Measurements from ENCODE around the gene CD58.
A peak's percentile ranks its signal among the peaks of the same experiment; 100 is the strongest.

Gene CD58

DNA sequence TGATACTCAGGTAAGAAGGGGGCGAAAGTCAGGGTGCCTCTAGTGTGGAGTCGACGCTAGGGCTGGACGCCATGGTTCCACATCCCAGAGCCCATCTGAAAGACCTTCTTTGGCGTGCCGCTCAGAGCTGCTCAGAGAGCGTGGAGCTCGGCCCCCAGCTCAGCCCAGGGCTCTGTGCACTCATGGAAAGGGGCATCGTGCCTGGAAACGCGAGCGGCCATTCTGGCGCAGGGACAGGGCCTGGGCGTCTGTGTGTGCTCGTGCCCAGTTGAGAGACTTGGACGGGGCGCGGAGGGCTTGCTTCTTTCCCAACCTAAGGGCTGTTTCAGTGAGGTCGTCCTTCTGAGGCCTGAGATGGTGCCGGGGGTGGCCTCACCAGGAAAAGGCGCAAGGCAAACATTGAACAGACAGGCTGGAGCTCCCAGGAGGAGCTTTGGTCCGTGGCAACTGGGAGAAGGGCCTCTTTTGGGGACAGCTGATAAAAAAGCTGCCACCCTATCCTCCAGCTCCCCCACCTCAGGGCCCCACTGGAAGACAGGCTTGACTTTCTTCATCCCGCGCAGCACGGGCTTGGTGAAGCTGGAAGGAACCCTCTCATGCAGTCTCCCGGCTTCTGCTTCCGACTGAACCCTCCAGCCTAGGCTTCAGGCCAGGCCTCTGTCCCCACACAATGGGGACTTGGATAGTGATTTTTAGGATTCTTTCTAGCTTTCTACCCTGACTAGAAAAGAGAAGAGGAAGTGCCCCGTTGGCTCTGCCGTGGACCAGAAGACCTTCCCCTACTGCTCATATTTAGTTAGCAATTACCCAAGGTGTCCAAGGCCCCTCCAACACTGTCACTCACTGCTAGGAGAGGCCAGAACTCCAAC is 77.1 kb downstream of the CD58 start:
- no peak for DNase-seq (ENCODE audit: low read depth, low spot score)

DNA sequence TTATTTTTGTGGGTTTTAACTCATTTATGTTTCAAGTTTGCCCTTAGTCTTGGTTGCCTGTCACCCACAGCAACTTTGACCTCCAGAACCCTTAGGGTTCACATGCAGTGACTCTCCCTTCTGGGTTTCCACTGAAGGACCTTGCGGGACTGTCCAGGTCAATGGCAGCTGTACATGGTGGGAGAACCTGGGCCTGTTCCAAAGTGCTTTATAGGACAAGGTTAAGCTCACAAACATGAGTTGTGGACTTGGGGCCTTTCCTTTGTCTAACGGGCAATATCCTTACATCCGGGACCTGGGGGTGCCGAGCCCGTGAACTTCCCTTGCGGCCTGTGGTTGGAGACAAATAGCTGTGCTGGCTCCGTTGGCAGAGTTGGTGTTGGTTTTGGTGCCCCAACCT is 77.8 kb downstream of the CD58 start:
- DNase-seq (ENCODE audit: low read depth, low spot score), result no peak

DNA sequence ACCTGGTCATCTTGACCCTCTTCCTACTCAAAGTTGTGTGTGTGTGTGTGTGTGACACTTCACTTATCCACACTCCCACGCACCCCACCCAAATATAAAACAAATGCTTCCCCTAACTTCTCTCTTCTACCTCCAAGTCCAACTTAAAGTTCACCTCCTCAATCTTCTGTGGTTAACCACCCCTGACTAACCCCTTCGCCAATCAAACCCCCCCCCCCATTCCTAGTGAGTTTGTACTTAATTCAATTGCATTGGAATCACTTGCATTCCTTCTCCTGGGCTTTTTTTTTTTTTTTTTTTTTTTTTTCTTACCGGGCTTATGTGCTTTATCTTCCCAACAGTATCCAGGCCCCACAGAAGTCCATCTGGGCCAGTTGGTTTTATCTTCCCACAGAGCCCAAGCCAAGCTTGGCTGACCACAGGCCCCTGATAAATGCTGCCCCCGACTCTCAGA is 78.4 kb downstream of the CD58 start:
- DNase-seq (ENCODE audit: low read depth, low spot score), result no peak

DNA sequence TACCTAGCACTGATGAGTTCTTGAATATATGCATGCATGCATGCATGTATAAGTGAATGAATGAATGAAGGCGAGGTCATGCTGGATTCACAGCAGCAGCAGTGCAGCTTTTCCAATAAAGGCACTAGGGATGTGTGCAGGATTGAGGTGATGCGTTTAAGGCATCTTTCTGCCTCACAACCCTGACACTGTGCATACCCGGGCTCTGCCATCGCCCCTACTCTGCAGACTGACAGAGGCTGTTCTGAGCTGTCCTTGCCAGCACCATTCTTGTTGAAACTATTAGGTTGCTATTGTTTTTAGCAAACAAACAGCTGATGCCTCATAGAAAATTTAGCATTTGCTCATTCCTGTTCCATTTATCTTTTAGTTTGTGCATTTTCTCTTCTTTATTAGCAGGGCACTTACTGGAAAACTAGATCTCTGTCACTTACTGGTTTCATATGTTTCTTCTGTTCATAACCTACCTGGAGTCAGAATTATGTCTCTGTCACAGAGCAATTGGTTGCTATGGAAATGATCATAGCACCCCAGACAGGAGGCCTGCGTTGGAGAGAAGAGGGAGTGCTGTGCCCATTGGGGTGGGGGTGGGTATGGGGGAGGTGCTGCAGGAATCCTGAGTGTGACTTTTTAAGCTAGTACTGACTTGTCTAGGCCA is 79.0 kb downstream of the CD58 start:
- DNase-seq (ENCODE audit: low read depth, low spot score), result no peak

DNA sequence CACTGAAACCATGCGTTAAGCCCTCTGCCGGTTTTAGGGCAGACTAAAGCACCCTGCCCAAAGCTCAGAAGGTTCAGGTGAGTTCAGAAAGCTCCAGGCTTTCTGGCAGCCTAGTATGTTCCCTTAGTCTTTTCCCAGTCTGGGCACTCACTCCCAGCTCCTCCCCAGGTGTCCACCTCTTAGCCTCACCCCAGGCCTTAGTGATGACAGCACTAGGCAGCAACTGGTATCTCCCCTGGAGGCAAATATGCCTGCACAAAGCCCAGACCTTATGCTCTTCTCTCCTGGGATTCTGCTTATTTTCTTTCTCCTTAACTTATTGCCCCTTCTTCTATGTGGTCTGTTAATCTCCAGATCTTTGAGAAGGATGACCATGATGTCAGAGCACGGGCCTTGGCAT is 80.2 kb downstream of the CD58 start:
- no peak for DNase-seq (ENCODE audit: low read depth, low spot score)

DNA sequence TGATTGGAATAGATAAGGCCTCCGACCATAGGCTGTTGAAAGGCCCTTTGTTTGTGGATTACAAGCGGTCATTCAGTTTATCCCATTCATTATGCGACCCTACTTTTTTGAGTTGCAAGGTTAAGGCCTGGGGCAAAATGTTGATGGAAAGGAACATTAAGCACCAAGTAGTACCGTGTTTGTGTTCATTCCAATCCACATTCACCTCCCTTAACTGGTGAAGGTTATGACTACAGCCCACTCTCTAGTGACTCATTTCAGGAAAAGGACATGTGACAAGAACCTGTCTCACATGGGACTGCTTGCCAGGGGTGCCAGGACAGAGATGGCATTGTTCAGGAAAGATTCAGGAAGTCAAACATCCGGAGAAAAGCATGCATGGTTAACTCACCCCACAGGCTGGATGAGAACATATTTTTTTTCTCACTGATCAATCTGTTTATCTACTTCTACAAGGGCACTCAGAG is 81.6 kb downstream of the CD58 start:
- no peak for DNase-seq (ENCODE audit: low read depth, low spot score)

DNA sequence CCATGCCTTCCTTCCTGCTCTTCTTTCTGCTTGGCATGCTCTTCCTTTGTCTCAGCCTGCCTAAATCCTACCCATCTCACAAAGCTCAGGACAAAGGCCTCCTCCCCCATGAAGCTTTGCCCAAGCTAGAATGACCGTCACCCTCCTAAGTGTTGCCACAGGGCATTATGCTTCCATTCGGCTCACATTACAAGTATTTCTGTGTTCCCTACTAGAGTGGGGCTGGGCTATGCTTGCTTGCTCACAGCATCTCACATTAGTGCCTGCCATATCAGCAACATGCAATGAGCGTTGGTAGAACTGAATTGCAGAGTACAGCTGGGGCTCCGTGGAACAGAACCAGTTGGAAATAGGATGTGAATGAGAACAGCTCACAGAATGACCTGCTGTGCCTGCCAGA is 82.8 kb downstream of the CD58 start:
- no peak for DNase-seq (ENCODE audit: low read depth, low spot score)

DNA sequence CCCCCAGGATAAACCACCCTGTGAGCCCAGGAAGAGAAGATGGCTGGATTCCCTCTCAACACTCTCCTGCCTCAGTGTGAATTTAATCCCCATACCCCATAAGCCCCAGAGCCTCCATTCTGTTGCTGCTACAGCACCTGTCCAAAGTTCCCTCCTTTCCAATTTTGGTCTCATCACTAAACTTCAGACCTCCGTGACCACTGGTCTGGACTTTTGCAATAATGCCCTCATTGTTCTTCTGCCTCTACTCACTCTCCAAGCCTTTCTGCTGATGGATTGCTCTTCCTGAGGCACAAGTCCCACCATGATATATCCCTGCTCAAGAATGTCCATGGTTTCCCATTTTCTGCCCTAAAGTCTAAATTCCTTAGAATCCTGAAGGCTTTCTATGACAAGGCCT is 83.2 kb downstream of the CD58 start:
- DNase-seq (ENCODE audit: low read depth, low spot score), result no peak

DNA sequence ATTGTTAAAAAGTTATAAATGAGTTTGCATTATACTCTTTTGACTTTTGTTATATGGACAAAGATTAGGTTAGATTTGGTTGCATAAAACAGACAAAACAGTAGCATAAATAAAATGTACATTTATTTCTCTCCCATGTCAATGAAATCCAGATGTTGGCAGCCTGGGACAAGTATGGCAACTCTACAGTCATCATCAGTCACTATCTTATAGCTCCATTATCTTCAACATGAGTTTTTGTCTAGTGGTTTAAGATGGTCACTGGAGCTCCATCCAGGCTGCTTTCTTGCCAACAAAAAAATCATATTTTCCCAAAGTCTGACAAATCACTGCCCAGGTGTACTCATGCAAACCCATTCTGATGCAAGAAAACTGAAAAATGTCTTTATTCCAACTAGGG is 83.8 kb downstream of the CD58 start:
- no peak for DNase-seq (ENCODE audit: low read depth, low spot score)

DNA sequence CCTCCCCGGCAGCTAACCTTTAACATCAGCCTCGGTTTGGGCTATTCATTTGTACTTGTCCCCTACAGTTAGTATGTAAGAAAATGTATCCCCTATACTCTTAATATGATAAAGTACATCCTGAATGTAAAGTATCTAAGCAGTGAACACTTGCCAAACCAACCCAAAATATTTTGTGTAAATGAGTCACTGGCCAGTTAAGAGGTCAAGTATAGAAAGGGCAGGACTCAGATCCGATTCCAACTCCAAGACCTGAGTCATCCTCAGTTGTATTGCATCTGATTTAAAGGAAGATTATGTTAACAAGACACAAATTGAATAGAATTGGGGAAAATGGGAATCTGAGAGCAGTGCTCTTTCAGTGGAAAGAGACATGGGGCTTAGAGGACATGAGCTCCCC is 84.4 kb downstream of the CD58 start:
- DNase-seq (ENCODE audit: low read depth, low spot score), result no peak

DNA sequence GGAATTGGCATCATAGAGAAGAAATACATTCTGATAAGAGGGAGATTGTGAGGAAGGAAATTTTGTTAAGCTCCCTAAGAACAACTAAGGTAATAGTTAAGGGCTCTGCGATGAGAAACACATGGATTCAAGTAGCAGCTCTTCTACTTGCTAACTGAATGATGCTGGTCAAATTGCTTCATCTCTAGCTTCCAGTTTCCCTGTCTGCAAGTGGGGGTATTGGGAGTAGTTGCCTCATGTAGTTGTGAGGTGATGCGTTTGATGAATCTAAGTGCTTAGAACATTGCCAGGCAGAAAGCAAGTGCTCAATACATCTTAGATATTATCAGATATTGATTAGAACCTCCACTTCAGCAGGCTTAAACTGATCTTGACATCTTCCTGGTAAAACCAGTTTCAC is 84.8 kb downstream of the CD58 start:
- DNase-seq (ENCODE audit: low read depth, low spot score), result no peak

DNA sequence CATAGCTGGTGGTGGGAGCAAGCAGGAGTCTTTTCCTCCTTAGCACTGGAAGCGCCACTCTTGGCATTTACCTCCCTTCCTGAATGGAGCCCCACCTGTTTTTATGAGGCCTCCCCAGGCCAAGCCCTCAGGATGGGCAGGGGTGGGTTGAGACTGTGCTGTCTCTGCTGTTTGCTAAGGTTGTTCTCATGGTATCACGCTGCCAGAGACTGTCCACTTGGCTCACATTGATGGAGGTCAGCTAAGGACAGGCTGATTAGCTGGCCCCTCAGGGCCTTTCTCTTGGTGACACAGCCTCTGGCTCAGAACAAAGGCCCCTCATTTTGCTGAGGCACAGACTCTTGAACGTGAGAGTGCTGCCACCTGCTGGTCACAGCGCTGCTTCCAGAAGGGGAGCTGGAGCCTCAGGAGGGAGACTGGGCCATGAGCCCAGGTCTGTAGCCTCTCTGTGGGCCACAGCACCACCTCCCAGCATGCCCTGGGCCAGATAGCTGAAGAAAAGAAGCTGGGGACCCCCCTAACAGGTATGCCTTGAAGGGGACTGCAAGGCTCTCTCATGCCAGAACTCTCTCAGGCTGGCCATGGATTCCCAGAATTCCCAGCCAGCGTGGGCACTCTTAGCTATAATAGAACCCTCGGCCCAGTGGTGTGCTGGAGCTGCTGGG is 85.6 kb downstream of the CD58 start:
- DNase-seq (ENCODE audit: low read depth, low spot score), result peak; percentile 72

DNA sequence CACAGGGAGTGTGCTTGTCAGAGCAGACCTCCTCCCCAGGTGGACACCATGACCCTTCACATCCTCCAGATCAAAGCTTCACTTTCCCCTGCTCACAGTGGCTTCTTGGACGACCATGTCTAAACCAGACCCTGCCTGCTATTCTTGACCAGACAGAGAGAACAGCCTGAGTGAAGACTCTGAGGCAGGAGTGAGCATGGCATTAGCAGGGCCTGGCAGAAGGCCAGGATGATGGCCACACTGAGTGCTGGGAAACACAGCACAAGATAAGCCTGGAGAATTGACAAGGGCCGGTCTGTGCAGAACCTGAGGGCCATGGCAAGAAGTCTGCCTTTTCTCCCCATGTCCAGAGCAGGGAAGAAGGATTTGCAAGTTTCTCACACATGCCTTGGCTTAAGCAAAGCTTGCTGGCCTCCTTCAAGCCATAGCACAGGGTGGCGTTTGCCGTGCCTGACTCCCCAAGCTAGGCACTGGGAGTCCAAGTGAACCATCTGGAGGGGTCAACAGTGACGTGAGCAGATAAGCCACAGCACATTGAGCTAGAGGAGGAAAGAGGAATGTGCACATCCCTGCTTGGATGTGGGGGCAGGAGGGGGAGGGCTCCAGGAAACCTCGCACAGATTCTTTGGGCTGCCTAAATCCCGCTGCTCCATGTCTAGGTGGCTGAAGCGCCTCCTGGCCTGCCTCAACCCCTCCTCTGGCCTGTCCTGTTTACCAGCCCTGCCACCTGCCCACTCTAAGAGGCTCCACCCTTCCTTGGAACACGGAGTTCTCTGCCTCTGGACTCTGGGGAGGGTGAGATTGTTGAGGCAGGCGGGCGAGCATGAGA is 87.1 kb downstream of the CD58 start:
- no peak for DNase-seq (ENCODE audit: low read depth, low spot score)

DNA sequence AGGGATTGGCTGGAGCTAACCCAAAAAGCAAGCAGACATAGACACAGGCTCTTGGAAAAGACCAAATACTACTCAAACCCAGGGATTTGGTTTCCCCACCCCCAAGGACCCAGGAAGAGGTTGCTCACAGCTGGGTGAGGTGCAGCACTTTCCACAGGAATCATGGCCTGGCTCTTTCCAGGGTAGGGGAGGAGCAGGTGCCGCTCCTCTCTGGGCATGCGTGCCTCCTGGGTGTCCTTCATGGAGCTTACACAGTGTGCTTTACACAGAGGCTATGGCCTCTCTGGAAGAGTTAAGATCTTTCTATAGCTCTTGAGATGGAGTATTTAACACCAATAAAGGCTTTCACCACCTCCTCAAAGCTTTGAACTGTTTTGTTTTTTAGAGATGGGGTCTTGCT is 88.3 kb downstream of the CD58 start:
- no peak for DNase-seq (ENCODE audit: low read depth, low spot score)

DNA sequence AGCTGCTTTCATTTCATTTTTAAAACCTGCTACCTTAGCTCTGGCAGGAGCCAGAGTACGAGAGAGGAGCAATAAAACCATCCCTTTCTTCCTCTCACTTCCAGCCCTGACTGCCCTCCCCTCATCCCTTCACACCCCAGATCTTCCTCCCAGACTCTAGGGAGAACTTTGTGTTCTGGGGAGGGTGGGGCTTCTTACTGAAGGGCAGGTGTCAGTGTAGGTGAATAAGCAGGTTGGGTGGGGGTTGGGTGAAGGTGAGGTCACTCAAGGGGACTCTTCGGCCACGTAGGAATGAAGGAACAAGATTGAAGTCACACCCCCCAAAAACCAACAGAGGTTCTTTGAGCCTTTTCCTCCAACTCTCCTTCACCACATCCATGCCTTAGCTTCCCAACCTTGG is 88.9 kb downstream of the CD58 start:
- DNase-seq (ENCODE audit: low read depth, low spot score), result no peak

DNA sequence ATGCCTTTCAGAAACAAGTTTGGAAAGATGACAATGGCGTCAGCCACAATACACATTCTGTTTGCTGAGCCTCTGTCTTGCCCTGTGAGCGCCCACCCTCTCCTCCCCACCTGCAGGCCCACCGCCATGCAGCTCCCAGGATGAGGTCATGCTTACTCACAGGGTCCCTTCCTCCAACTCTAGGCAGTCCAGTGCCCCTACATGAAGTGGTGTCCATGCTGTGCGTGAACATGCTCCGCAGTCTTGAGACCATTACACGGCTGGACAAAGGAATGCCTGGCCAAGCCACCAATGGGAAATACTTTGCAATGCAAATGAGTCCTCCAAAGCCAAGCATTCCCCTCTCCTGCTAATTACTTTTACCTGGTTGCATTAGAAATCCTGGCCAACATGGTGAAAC is 92.2 kb downstream of the CD58 start:
- no peak for DNase-seq (ENCODE audit: low read depth, low spot score)

DNA sequence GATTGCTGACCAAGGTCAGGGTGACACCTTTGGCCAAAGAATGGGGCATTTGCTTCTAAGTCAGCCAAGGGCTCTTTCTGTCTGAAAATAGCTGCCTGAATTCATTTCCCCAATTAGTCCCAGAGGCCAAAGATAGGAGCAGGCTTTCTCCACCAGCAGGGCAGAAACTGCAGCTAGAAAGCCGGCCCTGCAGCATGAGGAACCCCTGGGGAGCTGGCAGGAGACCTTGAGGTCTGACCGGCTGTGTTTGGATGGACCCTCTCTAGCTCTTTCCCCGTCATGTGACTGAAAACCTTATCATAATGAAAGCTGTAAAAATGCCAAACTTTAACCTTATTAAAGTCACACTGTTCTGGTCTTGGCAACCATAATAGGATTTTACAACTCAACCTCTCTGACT is 93.4 kb downstream of the CD58 start:
- no peak for DNase-seq (ENCODE audit: low read depth, low spot score)

DNA sequence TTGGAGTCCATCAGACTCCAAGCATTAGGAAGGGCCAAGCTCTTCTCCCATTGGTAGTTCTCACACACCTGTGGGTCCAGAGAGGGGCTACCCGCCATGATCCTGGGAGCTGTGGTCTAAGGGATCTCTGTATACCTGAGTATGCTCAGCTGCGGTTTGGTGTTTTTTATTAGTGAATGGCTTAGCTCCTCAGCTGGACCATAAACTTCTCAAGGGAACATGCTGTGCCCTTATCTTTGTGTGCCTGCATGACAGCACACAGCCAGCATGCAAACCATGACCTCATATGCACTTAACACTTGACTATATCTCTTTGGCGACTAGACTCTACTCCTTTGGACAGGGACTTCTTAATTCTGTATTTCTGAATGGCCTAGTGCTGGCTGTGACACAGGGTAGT is 94.5 kb downstream of the CD58 start:
- DNase-seq (ENCODE audit: low read depth, low spot score), result no peak

DNA sequence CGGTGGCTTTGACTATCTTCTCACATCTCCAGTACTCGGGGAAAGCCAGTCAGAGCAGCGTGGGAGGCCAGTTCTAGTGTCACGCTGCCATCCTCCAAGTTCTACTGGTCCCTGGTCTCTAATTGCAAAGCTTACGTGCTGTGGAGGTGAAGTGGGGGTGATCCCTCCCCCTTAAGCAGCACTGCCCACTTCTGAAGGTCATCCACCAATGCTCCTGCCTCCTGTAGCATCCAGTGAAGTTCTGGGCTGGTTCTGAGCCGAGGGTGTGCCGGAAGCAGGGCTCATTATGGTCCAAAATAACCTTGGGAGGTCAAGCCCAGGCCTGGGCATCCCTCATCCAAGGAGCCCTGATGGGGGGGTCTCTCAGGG is 95.0 kb downstream of the CD58 start:
- no peak for DNase-seq (ENCODE audit: low read depth, low spot score)

DNA sequence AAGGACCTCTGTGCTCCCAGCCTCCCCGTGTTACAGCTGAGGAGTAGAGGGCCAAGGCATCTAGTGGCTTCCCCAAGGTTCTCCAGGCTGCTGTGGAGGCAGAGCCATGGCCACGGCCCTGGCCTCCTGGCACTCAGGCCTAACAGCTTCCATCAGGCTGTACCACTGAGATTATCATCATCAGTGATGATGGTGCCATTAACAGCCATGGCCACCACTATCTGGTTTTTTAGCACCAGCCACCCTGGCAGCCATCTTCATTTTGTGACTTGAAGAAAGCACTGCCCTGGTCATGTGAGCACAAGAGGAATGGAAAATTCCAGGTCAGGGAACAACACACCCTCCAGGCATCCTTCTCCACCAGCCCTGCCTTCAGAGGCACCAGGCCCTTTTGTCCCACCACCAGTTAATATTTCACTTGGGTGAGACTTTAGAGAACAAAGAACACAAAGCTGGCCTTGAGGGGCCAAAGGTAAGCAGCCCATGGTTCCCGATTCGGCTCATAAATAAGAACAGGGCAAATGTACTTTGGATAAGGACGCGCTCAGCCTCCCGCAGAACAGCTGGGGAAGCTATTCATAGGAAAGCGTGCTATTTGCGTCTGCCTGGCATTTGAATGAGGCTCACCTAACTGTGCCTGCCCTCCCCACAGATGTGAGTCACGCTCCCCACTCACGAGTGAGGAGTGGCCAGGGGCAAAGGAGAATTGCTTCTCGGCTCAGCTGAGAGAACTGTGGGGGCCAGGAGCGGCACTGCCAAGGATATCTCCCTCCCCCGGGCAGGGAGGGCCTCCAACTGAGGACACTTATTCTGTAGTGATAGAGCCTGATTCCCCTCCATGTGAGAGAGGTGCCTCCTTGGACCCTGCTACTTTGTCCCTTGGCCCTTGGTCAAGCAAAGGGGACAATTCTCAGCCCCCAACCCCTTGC is 95.6 kb downstream of the CD58 start:
- no peak for DNase-seq (ENCODE audit: low read depth, low spot score)
